Prostate gland (tissue), 2 donors: ENCODE results near the gene NOP56. TPM values are rescaled to one million over a fixed set of nuclear protein-coding genes. Genes with fewer than 3 reads are reported as not detected.

ENCODE experiments used
- DNase-seq: peaks from one replicate; pipeline ENCODE4 v3.0.0-alpha.2; 2019; ENCODE audit warnings: low spot score
- H3K27ac ChIP-seq, 2 donors: fragments of 200-600 bp; sonication (generic); 2 replicates each; pipeline ENCODE4 v1.5.1; 2017 to 2019
- H3K27me3 ChIP-seq: fragments of 200-600 bp; sonication (generic); replicated peaks from 2 replicates; pipeline ENCODE4 v1.5.1; 2019; ENCODE audit not compliant: insufficient read depth
- H3K36me3 ChIP-seq, 2 donors: fragments of 200-600 bp; sonication (generic); 1 replicate in 1 of 2; 2 replicates in 1 of 2; pipeline versions ENCODE4 v1.5.1 to v1.8.1; 2017 to 2019
- H3K4me1 ChIP-seq: fragments of 200-600 bp; sonication (generic); replicated peaks from 2 replicates; pipeline ENCODE4 v1.5.1; 2019
- H3K4me3 ChIP-seq, 2 donors: fragments of 200-600 bp; sonication (generic); 2 replicates each; pipeline ENCODE4 v1.5.1; 2017 to 2019
- H3K9me3 ChIP-seq: fragments of 200-600 bp; sonication (generic); 2 replicates; pipeline ENCODE4 v1.5.1; 2017
- CTCF ChIP-seq, 4 experiments: fragments of 200-600 bp in 2 of 4; fragments of 450-650 bp in 2 of 4; sonication (generic) in 2 of 4; IDR thresholded peaks; 1 replicate in 3 of 4; 2 replicates in 1 of 4; pipeline ENCODE4 v1.5.1; 2016 to 2019; ENCODE audit warnings: antibody characterized with exemption in 4 of 4, mild to moderate bottlenecking in 2 of 4, moderate library complexity in 2 of 4
- POLR2A ChIP-seq: fragments of 450-650 bp; IDR thresholded peaks from one replicate; pipeline ENCODE4 v1.6.1; 2016; ENCODE audit warnings: antibody characterized with exemption, mild to moderate bottlenecking
- POLR2AphosphoS5 ChIP-seq: sonication (generic); formaldehyde crosslinking; IDR thresholded peaks from one replicate; pipeline ENCODE4 v1.6.1; 2017; ENCODE audit warnings: antibody characterized with exemption
- WGBS: methylation state at CpG from one replicate; pipeline ENCODE4 v1.1.5; 2018; 5-methylcytosine and 5-hydroxymethylcytosine counted together
- intact Hi-C: fragments of 100-400 bp; cut with DNase I; formaldehyde crosslinking; loops from one replicate; pipeline ENCODE4 v1.14.2; 2022
- total RNA-seq, 2 donors: library from RNA; depleted of rRNA; stranded (reverse); fragments of >200 nt; gene quantifications; one replicate each; pipeline ENCODE4 v1.1.0, GENCODE V29; 2016

The NOP56 gene
- total RNA-seq, 2 donors from 2014 or later, result 50.8 to 108 TPM

- no peaks in the 10 kb centered on the region for H3K9me3 ChIP-seq
- TF ChIP-seq POLR2AphosphoS5, result no peak
- no peak for TF ChIP-seq POLR2A
- TF ChIP-seq CTCF (IDR thresholded peaks at IDR 0.05), result no peak
- intact Hi-C loops, result no loop called here
- WGBS, result 86% methylated on average over 16 of the region's 16 CpGs
- H3K4me1 ChIP-seq, result no peaks in the 10 kb centered on the region
- H3K27me3 ChIP-seq, result peaks cover 2% of the 10 kb centered on the region
- H3K4me3 ChIP-seq, result no peak overlapping the region
- no peak for DNase-seq
- no peaks in the 10 kb centered on the region for H3K36me3 ChIP-seq
- H3K27ac ChIP-seq, result no peak overlapping the region
Observed at GRCh38 chr20:2617099-2617714, 35.2 kb upstream of the NOP56 start.

GRCh38 chr20:2618815-2619214 is 33.6 kb upstream of the NOP56 start:
- no peak for DNase-seq
- intact Hi-C loops, result no loop called here
- no peaks in the 10 kb centered on the region for H3K9me3 ChIP-seq
- H3K27ac ChIP-seq, result no peak overlapping the region
- peaks cover 2% of the 10 kb centered on the region for H3K27me3 ChIP-seq
- no peaks in the 10 kb centered on the region for H3K4me1 ChIP-seq
- WGBS, result 65% methylated on average over 6 of the region's 6 CpGs
- H3K36me3 ChIP-seq, result no peaks in the 10 kb centered on the region
- H3K4me3 ChIP-seq, result no peak overlapping the region
- TF ChIP-seq POLR2A, result no peak
- TF ChIP-seq POLR2AphosphoS5, result no peak
- no peak for TF ChIP-seq CTCF (IDR thresholded peaks at IDR 0.05)

DNA sequence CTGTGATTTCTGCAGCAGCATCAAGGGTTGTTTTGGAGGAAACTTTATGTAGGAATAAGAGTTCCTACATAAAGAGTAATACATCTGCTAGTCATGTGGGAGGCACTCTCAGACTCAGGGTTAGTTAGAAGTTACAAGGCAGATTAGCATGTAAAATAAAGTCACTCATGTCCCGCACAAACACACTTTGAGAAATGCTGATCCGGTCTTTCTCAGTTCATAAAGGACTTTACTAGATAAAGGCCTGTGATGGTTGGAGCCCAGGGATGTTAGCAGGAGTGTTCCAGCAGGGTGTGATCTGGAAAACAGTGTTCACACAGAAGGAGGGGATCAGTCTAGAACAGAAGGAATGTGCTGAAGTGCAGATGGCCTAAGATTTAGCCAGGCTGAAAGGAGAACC is 33.1 kb upstream of the NOP56 start:
- TF ChIP-seq POLR2AphosphoS5 (no peak), CTCF (IDR thresholded peaks at IDR 0.05) (no peak), POLR2A (no peak)
- H3K9me3 ChIP-seq, result no peaks in the 10 kb centered on the region
- peaks cover 2% of the 10 kb centered on the region for H3K27me3 ChIP-seq
- DNase-seq, result no peak
- H3K4me1 ChIP-seq, result no peaks in the 10 kb centered on the region
- intact Hi-C loops, result no loop called here
- H3K4me3 ChIP-seq, result no peak overlapping the region
- 73% methylated on average over 2 of the region's 2 CpGs for WGBS
- H3K27ac ChIP-seq, result no peak overlapping the region
- no peaks in the 10 kb centered on the region for H3K36me3 ChIP-seq

GRCh38 chr20:2619961-2620595 is 32.4 kb upstream of the NOP56 start:
- intact Hi-C loops, result no loop called here
- no peaks in the 10 kb centered on the region for H3K9me3 ChIP-seq

More at GRCh38 chr20:2619961-2620595, 32.4 kb upstream of the NOP56 start:
- 95% methylated on average over 3 of the region's 3 CpGs for WGBS
- Histone ChIP-seq H3K36me3 (no peaks in the 10 kb centered on the region), H3K27me3 (peaks cover 2% of the 10 kb centered on the region), H3K27ac (no peak overlapping the region), H3K4me1 (no peaks in the 10 kb centered on the region), H3K4me3 (no peak overlapping the region)
- no peak for DNase-seq
- TF ChIP-seq CTCF (IDR thresholded peaks at IDR 0.05), result no peak
- no peak for TF ChIP-seq POLR2AphosphoS5
- TF ChIP-seq POLR2A, result no peak
